ENCODE data around the gene KDM6B.
A peak's percentile ranks its signal among the peaks of the same experiment; 100 is the strongest.

KDM6B gene

GRCh38 chr17:7838090-7839075 is 4.4 kb downstream of the KDM6B start:
- no peak for TF ChIP-seq CTCF (IDR thresholded peaks at IDR 0.05; ENCODE audit: low read depth, low read length)
- no peak for DNase-seq (ENCODE audit: extremely low read depth, low read depth)

- TF ChIP-seq CTCF (IDR thresholded peaks at IDR 0.05; ENCODE audit: low read depth, low read length): no peak
- no peak for DNase-seq (ENCODE audit: extremely low read depth, low read depth)
Measured at GRCh38 chr17:7839190-7839875, 5.3 kb downstream of the KDM6B start.

- TF ChIP-seq CTCF (IDR thresholded peaks at IDR 0.05; ENCODE audit: low read depth, low read length): no peak
- no peak for DNase-seq (ENCODE audit: extremely low read depth, low read depth)
Measured at GRCh38 chr17:7839876-7840261, 5.9 kb downstream of the KDM6B start.

GRCh38 chr17:7840441-7840840 is 6.4 kb downstream of the KDM6B start:
- no peak for DNase-seq (ENCODE audit: extremely low read depth, low read depth)
- TF ChIP-seq CTCF (IDR thresholded peaks at IDR 0.05; ENCODE audit: low read depth, low read length): no peak

- DNase-seq (ENCODE audit: extremely low read depth, low read depth): no peak
- TF ChIP-seq CTCF (IDR thresholded peaks at IDR 0.05; ENCODE audit: low read depth, low read length): no peak
Measured at GRCh38 chr17:7840875-7841274, 6.9 kb downstream of the KDM6B start.

- peak; percentile 11 for TF ChIP-seq CTCF (IDR thresholded peaks at IDR 0.05; ENCODE audit: low read depth, low read length)
- DNase-seq (ENCODE audit: extremely low read depth, low read depth): no peak
Measured at GRCh38 chr17:7841396-7841914, 7.4 kb downstream of the KDM6B start.

- TF ChIP-seq CTCF (IDR thresholded peaks at IDR 0.05; ENCODE audit: low read depth, low read length): no peak
- DNase-seq (ENCODE audit: extremely low read depth, low read depth): no peak
Measured at GRCh38 chr17:7841915-7842379, 7.9 kb downstream of the KDM6B start.

Measured in AG09319 (cell line).